ENCODE data around the gene AGAP3. TPM values are rescaled to one million over a fixed set of nuclear protein-coding genes. Genes with fewer than 3 reads are reported as not detected.

Gene AGAP3
- total RNA-seq, 4 donors from 2014 or later: 68.6 to 100 (median 72.2) TPM

- H3K36me3 ChIP-seq: no peaks in the 10 kb centered on the region
- H3K9me3 ChIP-seq: no peaks in the 10 kb centered on the region
- no peak overlapping the region for H3K27ac ChIP-seq
- TF ChIP-seq POLR2A (IDR thresholded peaks at IDR 0.05) (no peak), CTCF (IDR thresholded peaks at IDR 0.05) (no peak)
- H3K4me3 ChIP-seq: no peak overlapping the region
- intact Hi-C loops (cut with DNase I): loop anchor here (10.0 kb wide), 1 partner anchor 210 kb away; no protein-coding TSS in a partner anchor
- H3K27me3 ChIP-seq: no peaks in the 10 kb centered on the region
- 64 to 65% methylated on average over 21 to 23 of the region's 23 CpGs for WGBS, 2 donors
- no peak for DNase-seq
- H3K4me1 ChIP-seq: peaks cover 0 to 42% (median 0%) of the 10 kb centered on the region in 3 donors
Measured at GRCh38 chr7:151104411-151105235, 18.3 kb downstream of the AGAP3 start.

GRCh38 chr7:151107882-151108281 is 21.6 kb downstream of the AGAP3 start:
- DNase-seq: no peak
- Histone ChIP-seq H3K27ac (peak overlapping the region in 1 of 4 donors; percentile 14), H3K9me3 (no peaks in the 10 kb centered on the region), H3K4me1 (peaks cover 0 to 44% (median 10%) of the 10 kb centered on the region in 3 donors), H3K36me3 (no peaks in the 10 kb centered on the region), H3K4me3 (no peak overlapping the region), H3K27me3 (no peaks in the 10 kb centered on the region)
- TF ChIP-seq CTCF (IDR thresholded peaks at IDR 0.05) (no peak), POLR2A (IDR thresholded peaks at IDR 0.05) (no peak)
- WGBS, 2 donors: 73 to 81% methylated on average over 4 to 9 of the region's 10 CpGs
- intact Hi-C loops (cut with DNase I): loop anchor here (10.0 kb wide), 1 partner anchor 213 kb away; no protein-coding TSS in a partner anchor

GRCh38 chr7:151109094-151110048 is 23.1 kb downstream of the AGAP3 start:
- H3K27ac ChIP-seq: peak overlapping the region in 3 of 4 donors; percentile 32 to 60 (median 45)

GRCh38 chr7:151110236-151110940 is 24.1 kb downstream of the AGAP3 start:
- intact Hi-C loops (cut with DNase I): loop anchor here (5.0 kb wide), 1 partner anchor 83 kb away; the partner anchor contains the start of gene ABCB8

More at GRCh38 chr7:151109094-151110048, 23.1 kb downstream of the AGAP3 start:
- no peak for DNase-seq
- no peaks in the 10 kb centered on the region for H3K9me3 ChIP-seq
- TF ChIP-seq POLR2A (IDR thresholded peaks at IDR 0.05) (no peak), CTCF (IDR thresholded peaks at IDR 0.05) (no peak)
- H3K27me3 ChIP-seq: no peaks in the 10 kb centered on the region
- intact Hi-C loops (cut with DNase I): loop anchor here (5.0 to 10.0 kb wide), 2 partner anchors 82 to 215 kb away; partner anchors contain the start of gene ABCB8
- peaks cover 14 to 52% (median 24%) of the 10 kb centered on the region in 3 donors for H3K4me1 ChIP-seq
- 64 to 74% methylated on average over 9 to 11 of the region's 15 CpGs for WGBS, 2 donors
- H3K4me3 ChIP-seq: no peak overlapping the region
- no peaks in the 10 kb centered on the region for H3K36me3 ChIP-seq

More at GRCh38 chr7:151110236-151110940, 24.1 kb downstream of the AGAP3 start:
- Histone ChIP-seq H3K27me3 (no peaks in the 10 kb centered on the region), H3K4me3 (no peak overlapping the region), H3K4me1 (peaks cover 17 to 44% (median 24%) of the 10 kb centered on the region in 3 donors), H3K9me3 (no peaks in the 10 kb centered on the region), H3K27ac (peak overlapping the region in 3 of 4 donors; percentile 14 to 45 (median 32)), H3K36me3 (no peaks in the 10 kb centered on the region)
- TF ChIP-seq CTCF (IDR thresholded peaks at IDR 0.05): no peak
- no peak for TF ChIP-seq POLR2A (IDR thresholded peaks at IDR 0.05)
- no peak for DNase-seq
- 63 to 65% methylated on average over 10 of the region's 11 CpGs for WGBS, 2 donors

Measured in esophagus squamous epithelium (tissue), 5 donors.